Nucleus accumbens (tissue), 56 donors: Measurements from ENCODE around the gene ACAP3.
"Not testable (repeated sequence)": the region's sequence is repeated elsewhere in the genome, so short reads cannot be mapped to it uniquely, and the experiment has no call there.

Experiments
- DNase-seq, 56 donors: peaks; one replicate each; lab custom pipeline; 2025; lab: John Stamatoyannopoulos, UW

The ACAP3 gene

GRCh38 chr1:1316199-1316598, 8.5 kb upstream of the ACAP3 start:
- not testable (repeated sequence) for DNase-seq

- DNase-seq: no peak
These were observed 7.8 kb upstream of the ACAP3 start for GRCh38 chr1:1315435-1315954.

GRCh38 chr1:1314678-1315335, 7.1 kb upstream of the ACAP3 start:
- DNase-seq: no peak

GRCh38 chr1:1314237-1314586, 6.5 kb upstream of the ACAP3 start:
- DNase-seq: no peak

GRCh38 chr1:1313500-1314236, 5.9 kb upstream of the ACAP3 start:
- no peak for DNase-seq

GRCh38 chr1:1312450-1313314, 5.0 kb upstream of the ACAP3 start:
- DNase-seq: no peak

GRCh38 chr1:1311107-1312104, 3.7 kb upstream of the ACAP3 start:
- no peak for DNase-seq

GRCh38 chr1:1310476-1311053, 2.8 kb upstream of the ACAP3 start:
- no peak for DNase-seq

- DNase-seq: no peak
These were observed 2.3 kb upstream of the ACAP3 start for GRCh38 chr1:1310109-1310385.

GRCh38 chr1:1309251-1310108, 1.8 kb upstream of the ACAP3 start:
- peak in 1 of 56 donors; percentile 11 for DNase-seq

- DNase-seq: peak in 1 of 56 donors; percentile 54
These were observed 1.1 kb upstream of the ACAP3 start for GRCh38 chr1:1308756-1309250.

GRCh38 chr1:1307261-1307922, 338 bp downstream of the ACAP3 start:
- peak in 12 of 56 donors; percentile 33 to 70 (median 54) for DNase-seq

GRCh38 chr1:1306661-1307260, 969 bp downstream of the ACAP3 start:
- peak in 16 of 56 donors; percentile 13 to 63 (median 40) for DNase-seq

GRCh38 chr1:1306070-1306660, 1.6 kb downstream of the ACAP3 start:
- no peak for DNase-seq

GRCh38 chr1:1305300-1306069, 2.2 kb downstream of the ACAP3 start:
- DNase-seq: peak in 35 of 56 donors; percentile 5 to 69 (median 42)
